ENCODE data around the gene EXOC2.

GRCh38 chr6:516213-516612 is 176.7 kb downstream of the EXOC2 start:
- TF ChIP-seq CTCF (IDR thresholded peaks at IDR 0.05) = no peak
- no peak for TF ChIP-seq POLR2A (IDR thresholded peaks at IDR 0.05)

All from transverse colon (tissue), 3 donors.